ENCODE results near the gene HMCN2.
"Not testable (repeated sequence)": the region's sequence is repeated elsewhere in the genome, so short reads cannot be mapped to it uniquely, and the experiment has no call there.

HMCN2 gene

DNA sequence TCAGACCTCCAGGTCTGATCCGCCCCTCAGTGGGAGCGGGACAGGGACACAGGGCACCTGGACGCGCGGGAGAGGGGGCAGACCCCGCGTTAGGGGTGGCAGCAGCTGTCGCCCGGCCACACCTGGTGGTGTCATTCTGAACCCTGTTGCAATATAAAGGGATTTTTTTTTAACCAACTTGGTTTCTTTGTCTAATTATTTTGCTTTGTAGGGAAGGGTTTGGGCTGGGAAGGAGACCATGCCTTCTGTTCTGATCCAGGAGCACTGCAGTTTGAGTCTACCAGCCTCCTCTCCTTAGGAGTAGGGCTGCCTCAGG, 168.3 kb downstream of the HMCN2 start:
- peaks cover 0 to 4% of the 10 kb centered on the region in 2 donors for H3K4me1 Mint-ChIP-seq (ENCODE audit: low read depth in 2 of 2)
- no peak overlapping the region for H3K27ac Mint-ChIP-seq
- DNase-seq (no peak), ATAC-seq (replicated peaks) (no peak)
- no peaks in the 10 kb centered on the region for H3K9me3 Mint-ChIP-seq
- no peaks in the 10 kb centered on the region for H3K36me3 Mint-ChIP-seq (ENCODE audit: insufficient read depth)
- peaks cover 59 to 87% of the 10 kb centered on the region in 2 donors for H3K27me3 Mint-ChIP-seq
- peak overlapping the region; percentile 40 to 51 for H3K4me3 Mint-ChIP-seq

- peak overlapping the region in 1 of 2 donors; percentile 40 for H3K4me3 Mint-ChIP-seq
- H3K9me3 Mint-ChIP-seq; ATAC-seq (replicated peaks); H3K36me3 Mint-ChIP-seq (ENCODE audit: insufficient read depth); H3K4me1 Mint-ChIP-seq (ENCODE audit: low read depth in 2 of 2); H3K27ac Mint-ChIP-seq; DNase-seq: not testable (repeated sequence)
- peaks cover 60 to 87% of the 10 kb centered on the region in 2 donors for H3K27me3 Mint-ChIP-seq
These were observed 169.1 kb downstream of the HMCN2 start for GRCh38 chr9:130434656-130435055.

DNA sequence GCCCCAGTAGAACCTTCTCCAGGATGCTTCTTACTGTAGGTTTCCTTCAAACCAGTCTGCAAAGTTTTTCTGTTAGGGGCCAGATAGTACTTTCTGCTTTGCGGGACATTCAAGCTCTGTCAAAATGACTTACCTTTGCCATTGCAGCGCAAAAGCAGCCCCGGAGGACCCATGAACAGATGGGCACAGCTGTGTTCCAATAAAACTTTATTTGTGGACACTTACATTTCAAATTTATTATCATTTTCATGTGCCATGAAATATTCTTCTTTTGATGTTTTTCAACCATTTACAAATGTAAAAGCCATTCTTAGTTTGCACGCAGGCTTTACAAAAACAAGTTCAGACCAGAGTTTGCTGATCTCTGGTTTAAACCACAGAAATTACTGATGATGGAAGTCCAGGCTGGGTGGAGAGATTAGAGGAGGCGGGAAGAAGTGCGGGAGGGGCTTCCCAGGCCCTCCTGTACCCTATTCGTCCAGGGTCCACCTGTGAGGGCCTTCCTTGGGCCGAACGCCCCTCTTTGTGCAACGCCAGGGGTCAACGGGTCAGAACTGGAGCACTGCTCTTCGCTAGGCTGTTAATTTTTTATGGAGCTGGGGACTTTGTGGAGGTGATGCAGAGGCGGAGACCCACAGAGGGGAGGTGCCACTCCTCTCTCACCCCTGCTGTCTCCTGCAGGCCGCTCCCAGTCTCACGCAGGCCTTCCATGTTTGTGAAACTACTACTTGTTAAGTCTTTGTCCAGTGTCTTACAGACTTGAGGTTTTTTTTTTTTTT, 171.6 kb downstream of the HMCN2 start:
- peaks cover 56 to 69% of the 10 kb centered on the region in 2 donors for H3K27me3 Mint-ChIP-seq
- H3K4me3 Mint-ChIP-seq, result no peak overlapping the region
- H3K4me1 Mint-ChIP-seq (ENCODE audit: low read depth in 2 of 2), result peaks cover 0 to 4% of the 10 kb centered on the region in 2 donors
- ATAC-seq (replicated peaks) (no peak), DNase-seq (no peak)
- H3K36me3 Mint-ChIP-seq (ENCODE audit: insufficient read depth), result no peaks in the 10 kb centered on the region
- H3K9me3 Mint-ChIP-seq, result peaks cover 0 to 5% of the 10 kb centered on the region in 2 donors
- H3K27ac Mint-ChIP-seq, result no peak overlapping the region

- ATAC-seq (replicated peaks), result no peak
- Mint-ChIP-seq H3K4me3 (no peak overlapping the region), H3K4me1 (ENCODE audit: low read depth in 2 of 2) (no peaks in the 10 kb centered on the region), H3K36me3 (ENCODE audit: insufficient read depth) (no peaks in the 10 kb centered on the region), H3K27me3 (peaks cover 53 to 61% of the 10 kb centered on the region in 2 donors), H3K27ac (no peak overlapping the region), H3K9me3 (peaks cover 0 to 5% of the 10 kb centered on the region in 2 donors)
- DNase-seq, result no peak
These were observed 172.9 kb downstream of the HMCN2 start for GRCh38 chr9:130438382-130438981.

- H3K27ac Mint-ChIP-seq, result no peak overlapping the region
- peaks cover 0 to 5% of the 10 kb centered on the region in 2 donors for H3K9me3 Mint-ChIP-seq
- ATAC-seq (replicated peaks) (no peak), DNase-seq (no peak)
- H3K4me3 Mint-ChIP-seq, result no peak overlapping the region
- no peaks in the 10 kb centered on the region for H3K4me1 Mint-ChIP-seq (ENCODE audit: low read depth in 2 of 2)
- peaks cover 48 to 53% of the 10 kb centered on the region in 2 donors for H3K27me3 Mint-ChIP-seq
- H3K36me3 Mint-ChIP-seq (ENCODE audit: insufficient read depth), result no peaks in the 10 kb centered on the region
These were observed 175.5 kb downstream of the HMCN2 start for GRCh38 chr9:130441031-130441430.

DNA sequence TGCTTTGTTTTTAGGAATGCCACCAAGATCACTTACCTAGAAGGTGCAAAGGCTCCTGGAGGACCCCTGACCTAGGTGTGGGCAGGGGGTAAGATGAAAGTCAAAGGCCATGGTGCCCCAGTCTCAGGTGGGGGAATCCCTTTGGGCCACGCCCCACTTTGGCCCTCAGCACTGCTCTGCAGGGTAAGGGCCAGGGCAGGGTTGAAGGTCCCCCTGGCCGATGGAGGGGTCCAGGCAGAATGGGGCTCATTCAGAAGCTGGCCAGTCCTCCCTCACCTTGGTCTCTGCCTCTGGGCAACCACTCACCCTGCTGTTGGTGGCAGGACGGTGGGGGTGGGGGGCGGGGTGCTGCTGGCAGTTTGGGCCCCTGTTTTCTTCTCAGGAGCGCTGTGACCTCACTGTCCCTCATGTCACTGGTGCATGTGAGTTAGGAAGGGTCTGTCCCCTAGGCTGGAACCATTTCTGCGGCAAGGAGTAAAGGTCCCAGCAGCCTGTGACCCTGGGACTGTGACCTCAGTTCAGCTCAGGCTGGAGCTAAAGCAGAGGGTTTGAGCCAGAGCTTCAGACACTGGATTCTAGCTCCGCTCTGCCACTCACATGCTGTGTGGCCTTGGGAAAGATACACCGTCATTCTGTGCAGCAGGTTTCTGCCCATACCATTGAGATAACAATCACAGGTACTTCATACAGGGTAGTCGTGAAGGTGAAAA, 177.3 kb downstream of the HMCN2 start:
- DNase-seq (no peak), ATAC-seq (replicated peaks) (no peak)
- Mint-ChIP-seq H3K4me1 (ENCODE audit: low read depth in 2 of 2) (no peaks in the 10 kb centered on the region), H3K27ac (no peak overlapping the region), H3K9me3 (peaks cover 0 to 5% of the 10 kb centered on the region in 2 donors), H3K36me3 (ENCODE audit: insufficient read depth) (peaks cover 2% of the 10 kb centered on the region), H3K4me3 (no peak overlapping the region), H3K27me3 (peaks cover 34 to 54% of the 10 kb centered on the region in 2 donors)

DNA sequence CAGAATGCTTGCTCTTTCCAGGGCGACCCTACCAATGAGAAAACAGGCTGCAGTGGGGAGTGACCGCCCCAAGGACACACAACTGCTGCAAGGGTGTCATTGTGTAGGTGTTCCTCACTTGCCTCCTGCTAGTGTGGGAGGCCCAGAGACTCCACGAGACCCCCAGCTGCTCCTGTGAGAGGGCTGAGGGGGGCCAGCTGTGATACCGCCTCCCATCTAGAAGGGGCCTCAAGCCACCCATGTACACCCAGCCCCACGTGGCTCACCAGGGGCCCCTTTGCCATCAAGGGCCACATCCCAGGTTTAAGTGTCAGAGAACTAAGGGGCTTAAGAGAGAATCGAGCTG, 177.9 kb downstream of the HMCN2 start:
- no peak overlapping the region for H3K27ac Mint-ChIP-seq
- H3K36me3 Mint-ChIP-seq (ENCODE audit: insufficient read depth), result peaks cover 2% of the 10 kb centered on the region
- ATAC-seq (replicated peaks) (no peak), DNase-seq (no peak)
- peak overlapping the region; percentile 23 to 25 for H3K4me3 Mint-ChIP-seq
- H3K9me3 Mint-ChIP-seq, result peaks cover 0 to 5% of the 10 kb centered on the region in 2 donors
- H3K4me1 Mint-ChIP-seq (ENCODE audit: low read depth in 2 of 2), result no peaks in the 10 kb centered on the region
- peaks cover 37 to 58% of the 10 kb centered on the region in 2 donors for H3K27me3 Mint-ChIP-seq

DNA sequence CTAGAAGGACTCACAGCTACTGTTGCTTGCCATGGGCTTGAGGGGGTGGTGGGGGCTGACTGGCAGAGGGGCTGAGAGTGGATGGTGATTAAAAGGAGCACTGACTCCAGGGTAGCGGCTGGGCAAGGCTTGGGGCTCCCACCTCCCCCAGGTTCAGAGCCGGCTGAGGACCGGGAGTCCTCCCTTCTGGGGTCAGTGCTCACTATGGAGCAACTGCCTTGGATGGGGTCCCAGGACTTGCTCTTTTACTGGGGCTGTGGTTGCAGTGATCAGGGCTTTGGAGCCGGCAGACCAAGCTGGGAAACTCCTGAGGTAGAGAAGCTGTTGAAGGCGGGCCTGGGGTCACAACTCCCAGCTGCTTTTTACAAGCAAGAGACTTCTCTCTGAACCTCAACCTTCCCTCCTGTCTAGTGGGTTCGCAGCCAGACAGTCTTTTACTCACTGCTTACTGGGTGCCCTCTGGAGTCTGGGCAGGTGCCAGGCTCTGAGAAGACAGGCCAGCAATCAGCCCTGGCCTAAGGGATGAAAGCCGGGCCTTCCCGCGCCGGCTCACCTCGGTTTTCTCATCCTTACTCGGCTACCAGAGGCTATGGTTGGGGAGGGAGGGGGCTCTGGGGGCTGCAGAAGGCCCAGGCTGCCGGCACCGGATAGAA, 178.4 kb downstream of the HMCN2 start:
- ATAC-seq (replicated peaks) (no peak), DNase-seq (no peak)
- Mint-ChIP-seq H3K27ac (no peak overlapping the region), H3K9me3 (peaks cover 0 to 5% of the 10 kb centered on the region in 2 donors), H3K4me1 (ENCODE audit: low read depth in 2 of 2) (no peaks in the 10 kb centered on the region), H3K36me3 (ENCODE audit: insufficient read depth) (peaks cover 2% of the 10 kb centered on the region), H3K4me3 (peak overlapping the region; percentile 23 to 25), H3K27me3 (peaks cover 32 to 57% of the 10 kb centered on the region in 2 donors)

GRCh38 chr9:130444565-130445221, 179.1 kb downstream of the HMCN2 start, which contains the start of gene ASS1:
TSS of gene ASS1 (plus strand) at chr9:130444961. CDS start at chr9:130452229, 7,268 bp downstream.
- peaks cover 0 to 5% of the 10 kb centered on the region in 2 donors for H3K9me3 Mint-ChIP-seq
- H3K27me3 Mint-ChIP-seq, result peaks cover 31 to 50% of the 10 kb centered on the region in 2 donors
- ATAC-seq (replicated peaks) (peak; percentile 53), DNase-seq (no peak)
- no peaks in the 10 kb centered on the region for H3K4me1 Mint-ChIP-seq (ENCODE audit: low read depth in 2 of 2)
- peak within 1 kb of the TSS; percentile 64 to 65 for H3K4me3 Mint-ChIP-seq
- no peak within 1 kb of the TSS for H3K27ac Mint-ChIP-seq
- H3K36me3 Mint-ChIP-seq (ENCODE audit: insufficient read depth), result peaks cover 2% of the 10 kb centered on the region

GRCh38 chr9:130445268-130445983, 179.9 kb downstream of the HMCN2 start:
- peaks cover 31 to 49% of the 10 kb centered on the region in 2 donors for H3K27me3 Mint-ChIP-seq
- DNase-seq, result no peak

DNA sequence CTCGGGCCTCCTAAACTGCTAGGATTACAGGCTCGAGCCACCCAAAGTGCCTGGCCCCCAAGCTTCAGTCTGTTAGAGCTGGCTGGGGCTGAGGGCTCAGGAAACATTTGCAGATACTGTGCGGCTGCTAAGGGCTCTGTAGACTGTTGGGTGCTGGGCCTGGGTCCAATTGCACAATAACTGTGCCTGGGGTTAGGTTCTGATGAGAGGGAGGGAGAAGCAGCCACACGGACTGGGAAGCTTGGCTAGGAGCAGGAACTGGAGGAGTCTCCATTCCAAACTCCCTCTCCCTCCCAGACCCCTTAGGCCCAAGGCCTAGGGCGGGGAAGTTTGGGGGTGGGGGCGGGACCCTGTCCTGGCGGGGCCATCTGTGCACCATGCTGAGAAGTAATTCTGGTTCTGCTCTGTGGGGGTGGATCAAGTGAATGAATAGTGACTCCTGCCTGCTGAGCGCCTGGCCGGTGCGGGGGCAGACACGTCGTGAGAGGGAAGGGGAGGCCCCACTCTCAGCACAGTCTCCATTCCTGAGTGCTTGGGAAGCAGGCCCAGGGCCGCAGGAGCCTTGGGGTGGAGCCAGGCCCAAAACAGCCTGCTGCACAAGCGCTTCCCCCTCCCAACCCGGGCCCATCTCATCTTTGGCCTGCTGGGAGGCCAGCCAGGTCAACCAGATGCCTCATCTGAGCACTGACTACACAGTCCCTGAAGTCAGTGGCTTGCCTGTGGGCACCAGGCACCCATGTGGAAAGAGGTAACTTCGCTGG, 180.7 kb downstream of the HMCN2 start:
- no peak for ATAC-seq (replicated peaks)
- peaks cover 0 to 4% of the 10 kb centered on the region in 2 donors for H3K9me3 Mint-ChIP-seq
- H3K27me3 Mint-ChIP-seq, result peaks cover 31 to 56% of the 10 kb centered on the region in 2 donors
- H3K27ac Mint-ChIP-seq, result no peak overlapping the region
- H3K36me3 Mint-ChIP-seq (ENCODE audit: insufficient read depth), result peaks cover 2% of the 10 kb centered on the region
- H3K4me1 Mint-ChIP-seq (ENCODE audit: low read depth in 2 of 2), result no peaks in the 10 kb centered on the region
- no peak for DNase-seq
- H3K4me3 Mint-ChIP-seq, result peak overlapping the region; percentile 64 to 65

More at GRCh38 chr9:130445268-130445983, 179.9 kb downstream of the HMCN2 start:
- Mint-ChIP-seq H3K9me3 (peaks cover 0 to 5% of the 10 kb centered on the region in 2 donors), H3K27ac (no peak overlapping the region), H3K36me3 (ENCODE audit: insufficient read depth) (peaks cover 2% of the 10 kb centered on the region), H3K4me3 (peak overlapping the region; percentile 64 to 65), H3K4me1 (ENCODE audit: low read depth in 2 of 2) (no peaks in the 10 kb centered on the region)
- ATAC-seq (replicated peaks), result no peak
